ENCODE data around the gene BAX. TPM values are rescaled to one million over a fixed set of nuclear protein-coding genes. Genes with fewer than 3 reads are reported as not detected.
A peak's percentile ranks its signal among the peaks of the same experiment; 100 is the strongest.

The BAX gene
- total and polyA plus RNA-seq, 9 of the 15 experiments (the other 6 are each of a cell fraction or from before 2014, with no cell fraction given): 3.2 to 95.4 (median 44.5) TPM

GRCh38 chr19:48954595-48955307, at the start of gene BAX (continued):
- no peak for TF ChIP-seq ZNF79 (CRISPR knock-in tag; IDR thresholded peaks at IDR 0.05; ENCODE audit: low read depth)
- TF ChIP-seq PTBP1 (IDR thresholded peaks at IDR 0.05; ENCODE audit: low read depth, low read length): no peak
- TF ChIP-seq CEBPB (tag; IDR thresholded peaks at IDR 0.05): no peak
- no peak for TF ChIP-seq MXI1 (IDR thresholded peaks at IDR 0.05; ENCODE audit: low read depth, low read length)
- TF ChIP-seq, protein P1, sequence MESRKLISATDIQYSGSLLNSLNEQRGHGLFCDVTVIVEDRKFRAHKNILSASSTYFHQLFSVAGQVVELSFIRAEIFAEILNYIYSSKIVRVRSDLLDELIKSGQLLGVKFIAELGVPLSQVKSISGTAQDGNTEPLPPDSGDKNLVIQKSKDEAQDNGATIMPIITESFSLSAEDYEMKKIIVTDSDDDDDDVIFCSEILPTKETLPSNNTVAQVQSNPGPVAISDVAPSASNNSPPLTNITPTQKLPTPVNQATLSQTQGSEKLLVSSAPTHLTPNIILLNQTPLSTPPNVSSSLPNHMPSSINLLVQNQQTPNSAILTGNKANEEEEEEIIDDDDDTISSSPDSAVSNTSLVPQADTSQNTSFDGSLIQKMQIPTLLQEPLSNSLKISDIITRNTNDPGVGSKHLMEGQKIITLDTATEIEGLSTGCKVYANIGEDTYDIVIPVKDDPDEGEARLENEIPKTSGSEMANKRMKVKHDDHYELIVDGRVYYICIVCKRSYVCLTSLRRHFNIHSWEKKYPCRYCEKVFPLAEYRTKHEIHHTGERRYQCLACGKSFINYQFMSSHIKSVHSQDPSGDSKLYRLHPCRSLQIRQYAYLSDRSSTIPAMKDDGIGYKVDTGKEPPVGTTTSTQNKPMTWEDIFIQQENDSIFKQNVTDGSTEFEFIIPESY (CRISPR knock-in tag; IDR thresholded peaks at IDR 0.05): peak; percentile 83
- TF ChIP-seq POLR2AphosphoS5 (IDR thresholded peaks at IDR 0.05; ENCODE audit: control insufficient read depth, insufficient read depth, low read depth, low read length): peak; percentile 54
- TF ChIP-seq THRAP3 (IDR thresholded peaks at IDR 0.05; ENCODE audit: borderline replicate concordance): no peak
- TF ChIP-seq ZNF431 (CRISPR knock-in tag; IDR thresholded peaks at IDR 0.05): no peak
- TF ChIP-seq DMBX1 (CRISPR knock-in tag; IDR thresholded peaks at IDR 0.05; ENCODE audit: borderline replicate concordance): no peak
- no peak for TF ChIP-seq KLF10 (CRISPR knock-in tag; IDR thresholded peaks at IDR 0.05)
- 0 out of 2 replicates have a peak, but pooled peaks have one; percentile 75 for TF ChIP-seq LCOR (CRISPR knock-in tag; IDR thresholded peaks at IDR 0.05)
- TF ChIP-seq NRF1 (conservative IDR thresholded peaks at IDR 0.05 in 1 of 2, IDR thresholded peaks at IDR 0.05 in 1 of 2): peak; percentile 49 to 61; a peak in 3 of 4 replicates
- TF ChIP-seq, protein P2, sequence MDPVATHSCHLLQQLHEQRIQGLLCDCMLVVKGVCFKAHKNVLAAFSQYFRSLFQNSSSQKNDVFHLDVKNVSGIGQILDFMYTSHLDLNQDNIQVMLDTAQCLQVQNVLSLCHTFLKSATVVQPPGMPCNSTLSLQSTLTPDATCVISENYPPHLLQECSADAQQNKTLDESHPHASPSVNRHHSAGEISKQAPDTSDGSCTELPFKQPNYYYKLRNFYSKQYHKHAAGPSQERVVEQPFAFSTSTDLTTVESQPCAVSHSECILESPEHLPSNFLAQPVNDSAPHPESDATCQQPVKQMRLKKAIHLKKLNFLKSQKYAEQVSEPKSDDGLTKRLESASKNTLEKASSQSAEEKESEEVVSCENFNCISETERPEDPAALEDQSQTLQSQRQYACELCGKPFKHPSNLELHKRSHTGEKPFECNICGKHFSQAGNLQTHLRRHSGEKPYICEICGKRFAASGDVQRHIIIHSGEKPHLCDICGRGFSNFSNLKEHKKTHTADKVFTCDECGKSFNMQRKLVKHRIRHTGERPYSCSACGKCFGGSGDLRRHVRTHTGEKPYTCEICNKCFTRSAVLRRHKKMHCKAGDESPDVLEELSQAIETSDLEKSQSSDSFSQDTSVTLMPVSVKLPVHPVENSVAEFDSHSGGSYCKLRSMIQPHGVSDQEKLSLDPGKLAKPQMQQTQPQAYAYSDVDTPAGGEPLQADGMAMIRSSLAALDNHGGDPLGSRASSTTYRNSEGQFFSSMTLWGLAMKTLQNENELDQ (CRISPR knock-in tag; IDR thresholded peaks at IDR 0.05; ENCODE audit: borderline replicate concordance): no peak
- no peak for TF ChIP-seq ETS2 (tag; IDR thresholded peaks at IDR 0.05; ENCODE audit: borderline replicate concordance, poor library complexity, severe bottlenecking)
- no peak for TF ChIP-seq NCOA2 (IDR thresholded peaks at IDR 0.05; ENCODE audit: partially characterized antibody in 2 of 2)
- no peak for TF ChIP-seq ZNF586 (CRISPR knock-in tag; conservative IDR thresholded peaks at IDR 0.05)
- peak; percentile 60; the same call in 1 of the 2 replicates for TF ChIP-seq NR2C2 (CRISPR knock-in tag; IDR thresholded peaks at IDR 0.05)
- TF ChIP-seq NR2C2 (tag; IDR thresholded peaks at IDR 0.05): peak; percentile 85
- TF ChIP-seq ZNF133 (CRISPR knock-in tag; IDR thresholded peaks at IDR 0.05): 0 out of 2 replicates have a peak, but pooled peaks have one; percentile 24
- TF ChIP-seq EP400 (IDR thresholded peaks at IDR 0.05): peak; percentile 70; the same call in 1 of the 2 replicates
- TF ChIP-seq HMGN3 (IDR thresholded peaks at IDR 0.05; ENCODE audit: borderline replicate concordance, extremely low read depth, insufficient read length, low read depth, low read length): peak; percentile 93
- peak; percentile 100 for TF ChIP-seq CBFA2T2 (conservative IDR thresholded peaks at IDR 0.05)
- TF ChIP-seq SIX5 (IDR thresholded peaks at IDR 0.05; ENCODE audit: borderline replicate concordance in 1 of 2, insufficient read depth in 1 of 2, low read depth in 1 of 2, low read length in 2 of 2): peak; percentile 58 to 62; a peak in 3 of 4 replicates
- peak; percentile 92 for TF ChIP-seq MYC (IDR thresholded peaks at IDR 0.05; ENCODE audit: low read depth, low read length)
- TF ChIP-seq MYC (CRISPR knock-in tag; IDR thresholded peaks at IDR 0.05; ENCODE audit: borderline replicate concordance, low read depth): 0 out of 2 replicates have a peak, but pooled peaks have one; percentile 60
